GM21390 (cell line): Measurements from ENCODE around the gene TRIOBP.
"Not testable (repeated sequence)": the region's sequence is repeated elsewhere in the genome, so short reads cannot be mapped to it uniquely, and the experiment has no call there.

Experiments
- ATAC-seq: cut with Tn5 transposase; IDR thresholded peaks from one replicate; pipeline ENCODE4 v1.9.1; 2021; ENCODE audit not compliant: unreplicated experiment

The TRIOBP gene

GRCh38 chr22:37775785-37776638, 79.2 kb downstream of the TRIOBP start:
- no peak for ATAC-seq

- no peak for ATAC-seq
These were observed 79.8 kb downstream of the TRIOBP start for GRCh38 chr22:37776639-37777005.

GRCh38 chr22:37777122-37777687, 80.4 kb downstream of the TRIOBP start:
- ATAC-seq: no peak

GRCh38 chr22:37778370-37779009, 81.6 kb downstream of the TRIOBP start:
- no peak for ATAC-seq

GRCh38 chr22:37781434-37782059, 84.7 kb downstream of the TRIOBP start:
- ATAC-seq: no peak

GRCh38 chr22:37782340-37783168, 85.7 kb downstream of the TRIOBP start:
- ATAC-seq: no peak

- no peak for ATAC-seq
These were observed 88.1 kb downstream of the TRIOBP start for GRCh38 chr22:37784829-37785495.

GRCh38 chr22:37790234-37790633, 93.4 kb downstream of the TRIOBP start:
- no peak for ATAC-seq

- no peak for ATAC-seq
These were observed 95.6 kb downstream of the TRIOBP start for GRCh38 chr22:37792494-37792893.

GRCh38 chr22:37794376-37794775, 97.5 kb downstream of the TRIOBP start:
- ATAC-seq: no peak

- ATAC-seq: no peak
These were observed 99.2 kb downstream of the TRIOBP start for GRCh38 chr22:37796079-37796478.

GRCh38 chr22:37797259-37797658, 100.4 kb downstream of the TRIOBP start:
- ATAC-seq: not testable (repeated sequence)

GRCh38 chr22:37797874-37798500, 101.1 kb downstream of the TRIOBP start:
- no peak for ATAC-seq

- not testable (repeated sequence) for ATAC-seq
These were observed 103.1 kb downstream of the TRIOBP start for GRCh38 chr22:37799979-37800378.

GRCh38 chr22:37801946-37802309, 105.1 kb downstream of the TRIOBP start:
- no peak for ATAC-seq

- ATAC-seq: no peak
These were observed 105.7 kb downstream of the TRIOBP start for GRCh38 chr22:37802310-37803194.

- ATAC-seq: no peak
These were observed 106.4 kb downstream of the TRIOBP start for GRCh38 chr22:37803195-37803638.

- ATAC-seq: no peak
These were observed 106.9 kb downstream of the TRIOBP start for GRCh38 chr22:37803639-37804351.
